DMS114 treated with DMSO at 0.1 percent for 48 hours (cell line): ENCODE measurements around the gene PNPLA2.

Source experiments
- DNase-seq: peaks from one replicate; lab custom pipeline; 2025; ENCODE audit not compliant: unreplicated experiment; lab: John Stamatoyannopoulos, UW

PNPLA2 gene

GRCh38 chr11:870418-870817 is 51.7 kb downstream of the PNPLA2 start:
- no peak for DNase-seq

GRCh38 chr11:871472-871871 is 52.8 kb downstream of the PNPLA2 start:
- DNase-seq, result no peak

- DNase-seq, result no peak
Measured at GRCh38 chr11:872799-873198, 54.1 kb downstream of the PNPLA2 start.

GRCh38 chr11:873706-874105 is 55.0 kb downstream of the PNPLA2 start:
- DNase-seq, result no peak
